ENCODE data around the gene CCNI2.

CCNI2 gene

DNA sequence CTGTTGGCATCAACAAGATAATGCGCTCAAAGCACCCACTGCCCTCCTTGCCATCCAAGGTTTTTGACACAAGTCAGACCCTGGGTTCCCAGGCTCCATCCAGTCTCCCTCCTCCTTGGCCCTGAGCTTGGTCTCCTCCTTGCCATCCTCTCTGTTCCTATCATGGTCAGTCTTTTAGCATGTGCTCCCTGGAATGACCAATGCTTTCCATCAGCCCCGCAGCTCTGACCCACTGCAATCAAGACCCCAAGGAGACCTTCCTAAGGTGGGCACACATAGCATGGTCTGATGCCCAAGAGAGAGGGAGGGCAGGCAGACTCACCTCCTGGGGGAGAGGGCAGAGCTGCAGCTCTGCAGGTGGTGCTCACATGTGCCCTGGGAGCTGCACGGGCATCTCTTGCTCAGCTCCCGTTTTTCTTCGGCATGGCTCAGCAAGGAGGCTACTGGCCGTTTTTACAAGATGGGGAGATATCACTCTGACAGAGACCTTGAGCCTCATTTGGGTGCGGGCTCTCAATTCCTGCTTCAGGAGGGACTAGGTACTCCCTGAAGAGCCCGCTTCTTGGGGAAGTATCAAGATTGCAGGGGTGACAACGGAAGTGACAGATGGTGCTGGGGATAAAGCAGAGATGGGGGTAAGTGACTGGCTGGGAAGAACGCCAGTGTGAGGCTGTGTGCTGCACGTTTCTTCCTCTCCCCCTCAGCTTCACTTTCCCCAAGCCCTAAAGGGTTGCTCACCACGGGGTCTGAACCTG lies 26.6 kb downstream of the CCNI2 start:
- Histone ChIP-seq H2AFZ (ENCODE audit: low read length) (no peak overlapping the region), H3K9ac (ENCODE audit: low read length) (no peak overlapping the region), H3K4me3 (ENCODE audit: low read depth, low read length, poor library complexity, severe bottlenecking) (no peak overlapping the region), H3K4me2 (ENCODE audit: low read length) (no peak overlapping the region), H4K20me1 (ENCODE audit: insufficient read depth, low read length) (no peaks in the 10 kb centered on the region), H3K27me3 (ENCODE audit: insufficient read depth, low read length) (peaks cover 10% of the 10 kb centered on the region; the same call in 1 of the 2 replicates), H3K4me1 (ENCODE audit: insufficient read depth, low read length, severe bottlenecking) (no peaks in the 10 kb centered on the region), H3K9me2 (ENCODE audit: low read depth, low read length) (no peaks in the 10 kb centered on the region), H3K79me2 (ENCODE audit: insufficient read depth, low read length) (no peaks in the 10 kb centered on the region), H3K27ac (ENCODE audit: low read depth, low read length, poor library complexity, severe bottlenecking) (no peak overlapping the region), H3F3A (ENCODE audit: insufficient read depth, low read length) (no peaks in the 10 kb centered on the region), H3K9me3 (ENCODE audit: low read length) (no peaks in the 10 kb centered on the region), H3K36me3 (ENCODE audit: insufficient read depth, low read length) (no peaks in the 10 kb centered on the region)
- TF ChIP-seq EZH2 (IDR thresholded peaks at IDR 0.05; ENCODE audit: borderline replicate concordance, low read length), result no peak
- TF ChIP-seq, protein P1, sequence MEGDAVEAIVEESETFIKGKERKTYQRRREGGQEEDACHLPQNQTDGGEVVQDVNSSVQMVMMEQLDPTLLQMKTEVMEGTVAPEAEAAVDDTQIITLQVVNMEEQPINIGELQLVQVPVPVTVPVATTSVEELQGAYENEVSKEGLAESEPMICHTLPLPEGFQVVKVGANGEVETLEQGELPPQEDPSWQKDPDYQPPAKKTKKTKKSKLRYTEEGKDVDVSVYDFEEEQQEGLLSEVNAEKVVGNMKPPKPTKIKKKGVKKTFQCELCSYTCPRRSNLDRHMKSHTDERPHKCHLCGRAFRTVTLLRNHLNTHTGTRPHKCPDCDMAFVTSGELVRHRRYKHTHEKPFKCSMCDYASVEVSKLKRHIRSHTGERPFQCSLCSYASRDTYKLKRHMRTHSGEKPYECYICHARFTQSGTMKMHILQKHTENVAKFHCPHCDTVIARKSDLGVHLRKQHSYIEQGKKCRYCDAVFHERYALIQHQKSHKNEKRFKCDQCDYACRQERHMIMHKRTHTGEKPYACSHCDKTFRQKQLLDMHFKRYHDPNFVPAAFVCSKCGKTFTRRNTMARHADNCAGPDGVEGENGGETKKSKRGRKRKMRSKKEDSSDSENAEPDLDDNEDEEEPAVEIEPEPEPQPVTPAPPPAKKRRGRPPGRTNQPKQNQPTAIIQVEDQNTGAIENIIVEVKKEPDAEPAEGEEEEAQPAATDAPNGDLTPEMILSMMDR (IDR thresholded peaks at IDR 0.05; ENCODE audit: low read length), result no peak

DNA sequence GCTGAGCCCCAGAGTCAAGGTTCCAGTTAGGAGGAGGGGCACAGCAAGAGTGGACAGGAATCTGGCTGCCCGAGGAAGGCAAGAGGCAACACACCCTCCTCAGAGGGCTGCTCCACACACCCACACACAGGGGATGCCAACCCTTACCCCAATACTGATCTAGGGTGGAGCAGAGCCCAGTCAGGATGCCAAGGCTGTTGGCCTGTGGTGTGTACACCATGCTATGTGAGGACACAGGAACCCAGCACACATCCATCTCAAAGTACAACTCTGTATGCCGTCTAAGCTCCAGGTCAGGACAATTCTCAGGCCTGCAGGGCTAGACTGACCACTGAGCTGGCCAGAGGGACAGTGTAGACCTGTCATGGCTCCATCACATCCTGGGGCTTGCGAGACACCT lies 27.2 kb downstream of the CCNI2 start:
- no peaks in the 10 kb centered on the region for H3K36me3 ChIP-seq (ENCODE audit: insufficient read depth, low read length)
- H3K9ac ChIP-seq (ENCODE audit: low read length), result no peak overlapping the region
- TF ChIP-seq EZH2 (IDR thresholded peaks at IDR 0.05; ENCODE audit: borderline replicate concordance, low read length), result no peak
- TF ChIP-seq, protein P1 (IDR thresholded peaks at IDR 0.05; ENCODE audit: low read length), result no peak
- no peaks in the 10 kb centered on the region for H3F3A ChIP-seq (ENCODE audit: insufficient read depth, low read length)
- no peaks in the 10 kb centered on the region for H3K79me2 ChIP-seq (ENCODE audit: insufficient read depth, low read length)
- no peaks in the 10 kb centered on the region for H3K4me1 ChIP-seq (ENCODE audit: insufficient read depth, low read length, severe bottlenecking)
- H3K27ac ChIP-seq (ENCODE audit: low read depth, low read length, poor library complexity, severe bottlenecking), result no peak overlapping the region
- no peaks in the 10 kb centered on the region for H3K9me2 ChIP-seq (ENCODE audit: low read depth, low read length)
- H3K4me2 ChIP-seq (ENCODE audit: low read length), result no peak overlapping the region
- H3K4me3 ChIP-seq (ENCODE audit: low read depth, low read length, poor library complexity, severe bottlenecking), result no peak overlapping the region
- H3K9me3 ChIP-seq (ENCODE audit: low read length), result no peaks in the 10 kb centered on the region
- H2AFZ ChIP-seq (ENCODE audit: low read length), result no peak overlapping the region
- peaks cover 5% of the 10 kb centered on the region; the same call in 1 of the 2 replicates for H3K27me3 ChIP-seq (ENCODE audit: insufficient read depth, low read length)
- no peaks in the 10 kb centered on the region for H4K20me1 ChIP-seq (ENCODE audit: insufficient read depth, low read length)

DNA sequence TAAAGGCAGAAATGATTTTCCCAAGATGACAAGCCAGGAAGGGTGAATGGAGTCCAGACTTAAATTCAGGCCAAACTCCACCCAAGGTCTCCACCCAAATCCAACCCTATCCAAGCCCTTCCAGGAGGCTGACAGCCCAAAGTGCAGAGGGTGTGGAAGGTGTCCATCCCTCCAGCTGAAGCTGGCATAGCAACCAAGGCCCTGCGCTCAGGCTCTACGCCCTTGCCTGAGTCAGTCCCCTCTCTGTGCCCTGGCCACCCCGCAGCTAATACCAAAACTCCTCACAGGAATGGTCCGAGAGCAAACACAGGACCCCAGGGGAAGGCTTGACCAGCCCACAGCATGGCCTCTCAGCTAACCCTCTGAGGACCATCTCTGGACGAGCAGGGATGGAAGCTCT lies 27.7 kb downstream of the CCNI2 start:
- H3F3A ChIP-seq (ENCODE audit: insufficient read depth, low read length), result no peaks in the 10 kb centered on the region
- no peaks in the 10 kb centered on the region for H3K79me2 ChIP-seq (ENCODE audit: insufficient read depth, low read length)
- no peak overlapping the region for H3K4me2 ChIP-seq (ENCODE audit: low read length)
- no peaks in the 10 kb centered on the region for H4K20me1 ChIP-seq (ENCODE audit: insufficient read depth, low read length)
- no peaks in the 10 kb centered on the region for H3K36me3 ChIP-seq (ENCODE audit: insufficient read depth, low read length)
- H3K27ac ChIP-seq (ENCODE audit: low read depth, low read length, poor library complexity, severe bottlenecking), result no peak overlapping the region
- no peak overlapping the region for H3K4me3 ChIP-seq (ENCODE audit: low read depth, low read length, poor library complexity, severe bottlenecking)
- H3K9ac ChIP-seq (ENCODE audit: low read length), result no peak overlapping the region
- H2AFZ ChIP-seq (ENCODE audit: low read length), result no peak overlapping the region
- TF ChIP-seq, protein P1 (IDR thresholded peaks at IDR 0.05; ENCODE audit: low read length), result no peak
- no peaks in the 10 kb centered on the region for H3K9me3 ChIP-seq (ENCODE audit: low read length)
- peaks cover 5% of the 10 kb centered on the region; the same call in 1 of the 2 replicates for H3K27me3 ChIP-seq (ENCODE audit: insufficient read depth, low read length)
- H3K9me2 ChIP-seq (ENCODE audit: low read depth, low read length), result no peaks in the 10 kb centered on the region
- no peaks in the 10 kb centered on the region for H3K4me1 ChIP-seq (ENCODE audit: insufficient read depth, low read length, severe bottlenecking)

All from OCI-LY1 (cell line).